ENCODE measurements around the gene CADM4. TPM values are rescaled to one million over a fixed set of nuclear protein-coding genes. Genes with fewer than 3 reads are reported as not detected.

CADM4 gene
- polyA plus RNA-seq, 1 donor (not counting 4 experiments of a cell fraction or from before 2014, with no cell fraction given) = 4.3 TPM

GRCh38 chr19:43644181-43644580 lies 4.5 kb upstream of the CADM4 start:
- no peak overlapping the region for H2AFZ ChIP-seq (ENCODE audit: control insufficient read depth, low read length)
- H3K4me1 ChIP-seq (ENCODE audit: control insufficient read depth, extremely low read depth, insufficient read depth, low read length) = peaks cover 7% of the 10 kb centered on the region
- no peaks in the 10 kb centered on the region for H3K9me1 ChIP-seq (ENCODE audit: control insufficient read depth, extremely low read depth, insufficient read depth, low read length)
- H3K4me2 ChIP-seq (ENCODE audit: control insufficient read depth, extremely low read depth, insufficient read depth, low read depth, low read length) = no peak overlapping the region
- DNase-seq (ENCODE audit: low read depth, low spot score) = no peak
- H3K4me3 ChIP-seq (ENCODE audit: control insufficient read depth in 2 of 3, extremely low read depth in 1 of 3, insufficient read depth in 2 of 3, low read depth in 1 of 3, low read length in 3 of 3) = no peak overlapping the region
- dilution Hi-C loops (cut with MboI; ENCODE audit: extremely low pct_ligation_motif_present, low sequenced_read_pairs) = no loop called here
- H3K79me2 ChIP-seq (ENCODE audit: control insufficient read depth, insufficient read depth, low read length) = no peaks in the 10 kb centered on the region
- peaks cover 7 to 8% of the 10 kb centered on the region in 2 experiments for H3K36me3 ChIP-seq (ENCODE audit: control insufficient read depth in 2 of 2, extremely low read depth in 1 of 2, insufficient read depth in 2 of 2, low read length in 2 of 2)
- H3K27me3 ChIP-seq (ENCODE audit: control insufficient read depth, extremely low read depth, insufficient read depth, low read length) = peaks cover 2% of the 10 kb centered on the region
- no peak overlapping the region for H3K9ac ChIP-seq (ENCODE audit: control insufficient read depth, extremely low read depth, insufficient read depth, low read length)
- no peak for TF ChIP-seq CTCF (optimal IDR thresholded peaks at IDR 0.05 in 1 of 3, IDR thresholded peaks at IDR 0.05 in 1 of 3, conservative IDR thresholded peaks at IDR 0.05 in 1 of 3; ENCODE audit: extremely low read depth in 1 of 3, insufficient read depth in 2 of 3, low read length in 3 of 3)
- TF ChIP-seq EZH2 (IDR thresholded peaks at IDR 0.05; ENCODE audit: low read length) = no peak
- H3K9me3 ChIP-seq (ENCODE audit: control insufficient read depth, low read depth, low read length) = no peaks in the 10 kb centered on the region
- no peak for FAIRE-seq
- H3K27ac ChIP-seq (ENCODE audit: control insufficient read depth, insufficient read depth, low read length) = no peak overlapping the region
- no peaks in the 10 kb centered on the region for H4K20me1 ChIP-seq (ENCODE audit: control insufficient read depth, extremely low read depth, insufficient read depth, low read length)

- H3K4me3 ChIP-seq (ENCODE audit: control insufficient read depth in 2 of 3, extremely low read depth in 1 of 3, insufficient read depth in 2 of 3, low read depth in 1 of 3, low read length in 3 of 3) = no peak overlapping the region
- FAIRE-seq (no peak), DNase-seq (ENCODE audit: low read depth, low spot score) (no peak)
- no peak overlapping the region for H3K27ac ChIP-seq (ENCODE audit: control insufficient read depth, insufficient read depth, low read length)
- H3K79me2 ChIP-seq (ENCODE audit: control insufficient read depth, insufficient read depth, low read length) = no peaks in the 10 kb centered on the region
- TF ChIP-seq CTCF (optimal IDR thresholded peaks at IDR 0.05 in 1 of 3, IDR thresholded peaks at IDR 0.05 in 1 of 3, conservative IDR thresholded peaks at IDR 0.05 in 1 of 3; ENCODE audit: extremely low read depth in 1 of 3, insufficient read depth in 2 of 3, low read length in 3 of 3) (no peak), EZH2 (IDR thresholded peaks at IDR 0.05; ENCODE audit: low read length) (no peak)
- no peaks in the 10 kb centered on the region for H3K9me3 ChIP-seq (ENCODE audit: control insufficient read depth, low read depth, low read length)
- no peak overlapping the region for H3K9ac ChIP-seq (ENCODE audit: control insufficient read depth, extremely low read depth, insufficient read depth, low read length)
- no peak overlapping the region for H2AFZ ChIP-seq (ENCODE audit: control insufficient read depth, low read length)
- peaks cover 11% of the 10 kb centered on the region for H3K27me3 ChIP-seq (ENCODE audit: control insufficient read depth, extremely low read depth, insufficient read depth, low read length)
- H3K4me2 ChIP-seq (ENCODE audit: control insufficient read depth, extremely low read depth, insufficient read depth, low read depth, low read length) = no peak overlapping the region
- H3K36me3 ChIP-seq (ENCODE audit: control insufficient read depth in 2 of 2, extremely low read depth in 1 of 2, insufficient read depth in 2 of 2, low read length in 2 of 2) = peaks cover 0 to 2% of the 10 kb centered on the region in 2 experiments
- dilution Hi-C loops (cut with MboI; ENCODE audit: extremely low pct_ligation_motif_present, low sequenced_read_pairs) = no loop called here
- H3K4me1 ChIP-seq (ENCODE audit: control insufficient read depth, extremely low read depth, insufficient read depth, low read length) = peaks cover 7% of the 10 kb centered on the region
- H4K20me1 ChIP-seq (ENCODE audit: control insufficient read depth, extremely low read depth, insufficient read depth, low read length) = no peaks in the 10 kb centered on the region
- H3K9me1 ChIP-seq (ENCODE audit: control insufficient read depth, extremely low read depth, insufficient read depth, low read length) = no peaks in the 10 kb centered on the region
Measured at GRCh38 chr19:43643326-43643725, 3.7 kb upstream of the CADM4 start.

Data from keratinocyte (primary cell).